ENCODE results near the gene DNAJC13. TPM values are rescaled to one million over a fixed set of nuclear protein-coding genes. Genes with fewer than 3 reads are reported as not detected.
A peak's percentile ranks its signal among the peaks of the same experiment; 100 is the strongest.

Gene DNAJC13
- total and polyA plus RNA-seq, 8 donors: 3.8 to 23.2 (median 11.6) TPM

DNA sequence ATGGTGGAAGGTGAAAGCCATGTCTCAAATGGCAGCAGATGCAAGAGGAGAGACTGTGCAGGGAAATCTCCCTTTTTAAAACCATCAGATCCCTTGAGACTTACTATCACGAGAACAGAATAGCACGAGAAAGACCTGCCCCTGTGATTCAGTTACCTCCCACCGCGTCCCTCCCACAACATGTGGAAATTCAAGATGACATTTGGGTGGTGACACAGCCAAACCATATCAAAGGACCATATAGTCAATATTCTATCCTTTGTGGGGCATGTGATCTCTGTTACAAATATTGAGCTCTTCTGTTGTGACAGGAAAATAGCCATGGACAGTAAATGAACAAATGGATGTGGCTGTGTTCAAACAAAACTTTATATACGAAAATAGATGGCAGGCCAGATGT, 102.6 kb downstream of the DNAJC13 start:
- no peaks in the 10 kb centered on the region for H3K27me3 ChIP-seq
- 89 to 91% methylated on average over 5 of the region's 5 CpGs for WGBS, 2 donors

DNA sequence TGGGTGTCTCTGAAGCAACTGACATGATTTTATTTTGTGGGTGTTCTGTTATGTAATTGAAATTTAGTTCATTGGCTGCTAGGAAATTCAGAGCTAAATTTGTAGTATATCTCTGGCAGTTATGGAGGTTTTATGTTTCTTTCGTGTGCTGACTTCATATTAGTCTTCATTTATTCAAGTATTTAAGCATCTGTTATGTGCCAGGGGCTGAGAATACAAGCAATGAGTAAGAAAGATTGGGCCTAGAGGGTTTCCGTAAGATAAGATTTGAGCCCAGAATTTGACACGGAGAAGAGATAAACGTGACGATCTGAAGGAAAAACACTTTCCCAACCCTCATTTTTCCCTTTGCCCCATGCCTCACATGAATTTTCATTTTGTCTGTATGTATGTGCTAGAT, 104.6 kb downstream of the DNAJC13 start:
- FAIRE-seq (no peak), DNase-seq (no peak), ATAC-seq (no peak)
- peaks cover 0 to 37% (median 8%) of the 10 kb centered on the region in 3 donors for H3K36me3 ChIP-seq
- no peak overlapping the region for H3K27ac ChIP-seq
- 45 to 46% methylated on average over 5 of the region's 5 CpGs for WGBS, 2 donors
- no peaks in the 10 kb centered on the region for H3K27me3 ChIP-seq
- TF ChIP-seq, protein P1, sequence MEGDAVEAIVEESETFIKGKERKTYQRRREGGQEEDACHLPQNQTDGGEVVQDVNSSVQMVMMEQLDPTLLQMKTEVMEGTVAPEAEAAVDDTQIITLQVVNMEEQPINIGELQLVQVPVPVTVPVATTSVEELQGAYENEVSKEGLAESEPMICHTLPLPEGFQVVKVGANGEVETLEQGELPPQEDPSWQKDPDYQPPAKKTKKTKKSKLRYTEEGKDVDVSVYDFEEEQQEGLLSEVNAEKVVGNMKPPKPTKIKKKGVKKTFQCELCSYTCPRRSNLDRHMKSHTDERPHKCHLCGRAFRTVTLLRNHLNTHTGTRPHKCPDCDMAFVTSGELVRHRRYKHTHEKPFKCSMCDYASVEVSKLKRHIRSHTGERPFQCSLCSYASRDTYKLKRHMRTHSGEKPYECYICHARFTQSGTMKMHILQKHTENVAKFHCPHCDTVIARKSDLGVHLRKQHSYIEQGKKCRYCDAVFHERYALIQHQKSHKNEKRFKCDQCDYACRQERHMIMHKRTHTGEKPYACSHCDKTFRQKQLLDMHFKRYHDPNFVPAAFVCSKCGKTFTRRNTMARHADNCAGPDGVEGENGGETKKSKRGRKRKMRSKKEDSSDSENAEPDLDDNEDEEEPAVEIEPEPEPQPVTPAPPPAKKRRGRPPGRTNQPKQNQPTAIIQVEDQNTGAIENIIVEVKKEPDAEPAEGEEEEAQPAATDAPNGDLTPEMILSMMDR (IDR thresholded peaks at IDR 0.05): no peak
- H3K4me3 ChIP-seq: no peak overlapping the region
- H3K9me3 ChIP-seq: no peaks in the 10 kb centered on the region
- intact Hi-C loops (cut with DNase I): no loop called here
- H3K4me1 ChIP-seq: no peaks in the 10 kb centered on the region

More for the DNA sequence above, 102.6 kb downstream of the DNAJC13 start:
- Histone ChIP-seq H3K4me1 (no peaks in the 10 kb centered on the region), H3K9me3 (no peaks in the 10 kb centered on the region), H3K27ac (no peak overlapping the region), H3K36me3 (peaks cover 4 to 32% (median 8%) of the 10 kb centered on the region in 3 donors), H3K4me3 (no peak overlapping the region)
- DNase-seq (no peak), FAIRE-seq (no peak), ATAC-seq (no peak)
- TF ChIP-seq, protein P1 (IDR thresholded peaks at IDR 0.05): no peak
- intact Hi-C loops (cut with DNase I): no loop called here

GRCh38 chr3:132522353-132522752, 105.1 kb downstream of the DNAJC13 start:
- H3K4me1 ChIP-seq: no peaks in the 10 kb centered on the region
- H3K36me3 ChIP-seq: peaks cover 0 to 35% (median 8%) of the 10 kb centered on the region in 3 donors
- H3K27ac ChIP-seq: no peak overlapping the region
- no peak for DNase-seq
- intact Hi-C loops (cut with DNase I): no loop called here
- no peaks in the 10 kb centered on the region for H3K27me3 ChIP-seq
- no peak for ATAC-seq
- TF ChIP-seq, protein P1 (IDR thresholded peaks at IDR 0.05): no peak
- 74 to 87% methylated on average over 3 of the region's 3 CpGs for WGBS, 2 donors
- H3K9me3 ChIP-seq: no peaks in the 10 kb centered on the region
- no peak overlapping the region for H3K4me3 ChIP-seq
- FAIRE-seq: no peak

DNA sequence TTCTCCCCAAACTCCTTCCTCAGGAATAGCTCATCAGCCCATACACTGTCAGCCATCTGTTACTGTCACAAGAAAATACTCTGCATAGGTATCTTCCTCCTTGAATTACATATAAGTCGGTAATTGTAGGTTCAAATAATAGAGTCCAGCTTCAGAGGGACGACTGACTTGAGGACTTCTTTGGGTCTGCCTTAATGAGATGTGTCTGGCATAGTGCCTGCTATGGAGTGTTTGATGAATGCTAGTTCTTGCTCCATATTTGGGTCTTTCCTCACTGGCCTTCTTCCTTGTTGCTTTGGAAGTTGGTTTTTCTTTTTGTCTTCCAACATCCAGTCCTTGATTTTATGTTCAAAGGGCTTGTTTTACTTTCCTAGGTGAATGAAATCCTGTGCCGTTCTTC, 113.3 kb downstream of the DNAJC13 start:
- peaks cover 0 to 28% (median 0%) of the 10 kb centered on the region in 3 donors for H3K36me3 ChIP-seq
- no peak for DNase-seq
- no peak overlapping the region for H3K27ac ChIP-seq
- intact Hi-C loops (cut with DNase I): loop anchor here in 2 of 3 donors (5.0 to 10.0 kb wide), 2 partner anchors 114 to 117 kb away; no protein-coding TSS in a partner anchor
- H3K4me3 ChIP-seq: no peak overlapping the region
- TF ChIP-seq, protein P1 (IDR thresholded peaks at IDR 0.05): no peak
- no peak for ATAC-seq
- no peaks in the 10 kb centered on the region for H3K9me3 ChIP-seq
- H3K4me1 ChIP-seq: no peaks in the 10 kb centered on the region
- no peak for FAIRE-seq
- no peaks in the 10 kb centered on the region for H3K27me3 ChIP-seq
- WGBS, 2 donors: 80 to 87% methylated on average over 3 of the region's 3 CpGs

- TF ChIP-seq, protein P1 (IDR thresholded peaks at IDR 0.05): peak; percentile 27 to 58 (median 48)
- H3K36me3 ChIP-seq: no peaks in the 10 kb centered on the region
- no peak for FAIRE-seq
- H3K4me3 ChIP-seq: no peak overlapping the region
- no peak overlapping the region for H3K27ac ChIP-seq
- H3K9me3 ChIP-seq: no peaks in the 10 kb centered on the region
- ATAC-seq: peak; percentile 83 to 94 (median 90)
- no peaks in the 10 kb centered on the region for H3K27me3 ChIP-seq
- WGBS, 2 donors: 28 to 34% methylated on average over 7 of the region's 7 CpGs
- intact Hi-C loops (cut with DNase I): loop anchor here in 2 of 3 donors (5.0 to 10.0 kb wide), 2 partner anchors 106 to 109 kb away; no protein-coding TSS in a partner anchor
- peak in 4 of 6 donors; percentile 46 to 75 (median 58) for DNase-seq
- H3K4me1 ChIP-seq: peaks cover 5 to 8% (median 7%) of the 10 kb centered on the region in 3 donors
These were observed 118.5 kb downstream of the DNAJC13 start for GRCh38 chr3:132535575-132536441.

All from pancreas (tissue), 10 donors.